ENCODE results near the gene FRMD5.

FRMD5 gene

GRCh38 chr15:44158111-44158510, 37.0 kb downstream of the FRMD5 start:
- Histone ChIP-seq H2AFZ (ENCODE audit: low read depth, low read length, severe bottlenecking) (no peak overlapping the region), H3F3A (ENCODE audit: insufficient read depth) (no peaks in the 10 kb centered on the region), H3K36me3 (ENCODE audit: low read length) (no peaks in the 10 kb centered on the region), H3K9me3 (ENCODE audit: insufficient read depth, low read length) (no peaks in the 10 kb centered on the region), H3K79me2 (ENCODE audit: insufficient read depth, low read length) (no peaks in the 10 kb centered on the region), H3K27me3 (ENCODE audit: low read length) (no peaks in the 10 kb centered on the region), H3K4me3 (ENCODE audit: insufficient read depth, low read length, poor library complexity, severe bottlenecking) (no peak overlapping the region), H3K9me2 (replicated peaks; ENCODE audit: insufficient read depth, low read length) (no peaks in the 10 kb centered on the region), H3K27ac (ENCODE audit: low read depth, low read length) (no peak overlapping the region), H3K4me2 (ENCODE audit: low read depth, low read length, poor library complexity, severe bottlenecking) (no peak overlapping the region), H3K9ac (ENCODE audit: low read length) (no peak overlapping the region), H4K20me1 (ENCODE audit: low read depth, low read length) (no peaks in the 10 kb centered on the region)
- no peak for TF ChIP-seq CTCF (IDR thresholded peaks at IDR 0.05; ENCODE audit: insufficient read depth, low read length, poor library complexity, severe bottlenecking)
- no peak for TF ChIP-seq EZH2phosphoT487 (conservative IDR thresholded peaks at IDR 0.05; ENCODE audit: low read length)

- no peak overlapping the region for H2AFZ ChIP-seq (ENCODE audit: low read depth, low read length, severe bottlenecking)
- no peak overlapping the region for H3K9ac ChIP-seq (ENCODE audit: low read length)
- no peaks in the 10 kb centered on the region for H3K36me3 ChIP-seq (ENCODE audit: low read length)
- no peak overlapping the region for H3K27ac ChIP-seq (ENCODE audit: low read depth, low read length)
- H3F3A ChIP-seq (ENCODE audit: insufficient read depth), result no peaks in the 10 kb centered on the region
- H3K9me2 ChIP-seq (replicated peaks; ENCODE audit: insufficient read depth, low read length), result no peaks in the 10 kb centered on the region
- no peaks in the 10 kb centered on the region for H4K20me1 ChIP-seq (ENCODE audit: low read depth, low read length)
- H3K4me2 ChIP-seq (ENCODE audit: low read depth, low read length, poor library complexity, severe bottlenecking), result no peak overlapping the region
- no peaks in the 10 kb centered on the region for H3K27me3 ChIP-seq (ENCODE audit: low read length)
- no peaks in the 10 kb centered on the region for H3K9me3 ChIP-seq (ENCODE audit: insufficient read depth, low read length)
- no peak overlapping the region for H3K4me3 ChIP-seq (ENCODE audit: insufficient read depth, low read length, poor library complexity, severe bottlenecking)
- no peaks in the 10 kb centered on the region for H3K79me2 ChIP-seq (ENCODE audit: insufficient read depth, low read length)
- no peak for TF ChIP-seq EZH2phosphoT487 (conservative IDR thresholded peaks at IDR 0.05; ENCODE audit: low read length)
- no peak for TF ChIP-seq CTCF (IDR thresholded peaks at IDR 0.05; ENCODE audit: insufficient read depth, low read length, poor library complexity, severe bottlenecking)
Measured at GRCh38 chr15:44157679-44158078, 37.4 kb downstream of the FRMD5 start.

- no peak overlapping the region for H3K27ac ChIP-seq (ENCODE audit: low read depth, low read length)
- H3K9me2 ChIP-seq (replicated peaks; ENCODE audit: insufficient read depth, low read length), result no peaks in the 10 kb centered on the region
- H3K9ac ChIP-seq (ENCODE audit: low read length), result no peak overlapping the region
Measured at GRCh38 chr15:44153352-44153751, 41.7 kb downstream of the FRMD5 start.

More at GRCh38 chr15:44153352-44153751, 41.7 kb downstream of the FRMD5 start:
- no peaks in the 10 kb centered on the region for H3F3A ChIP-seq (ENCODE audit: insufficient read depth)
- H3K27me3 ChIP-seq (ENCODE audit: low read length), result no peaks in the 10 kb centered on the region
- TF ChIP-seq EZH2phosphoT487 (conservative IDR thresholded peaks at IDR 0.05; ENCODE audit: low read length) (no peak), CTCF (IDR thresholded peaks at IDR 0.05; ENCODE audit: insufficient read depth, low read length, poor library complexity, severe bottlenecking) (no peak)
- no peaks in the 10 kb centered on the region for H3K9me3 ChIP-seq (ENCODE audit: insufficient read depth, low read length)
- no peaks in the 10 kb centered on the region for H3K79me2 ChIP-seq (ENCODE audit: insufficient read depth, low read length)
- no peaks in the 10 kb centered on the region for H3K36me3 ChIP-seq (ENCODE audit: low read length)
- 0 out of 2 replicates have a peak, but pooled peaks cover 3% of the 10 kb centered on the region for H4K20me1 ChIP-seq (ENCODE audit: low read depth, low read length)
- H3K4me3 ChIP-seq (ENCODE audit: insufficient read depth, low read length, poor library complexity, severe bottlenecking), result no peak overlapping the region
- no peak overlapping the region for H3K4me2 ChIP-seq (ENCODE audit: low read depth, low read length, poor library complexity, severe bottlenecking)
- H2AFZ ChIP-seq (ENCODE audit: low read depth, low read length, severe bottlenecking), result no peak overlapping the region
